HEK293T (cell line): ENCODE measurements around the gene SLC44A3.

Experiments
- CTCF ChIA-PET: fragments of 350-600 bp; formaldehyde crosslinking; extraction: SDS; loops from one replicate; lab custom pipeline; 2021; ENCODE audit warnings: antibody characterized with exemption, inconsistent platforms; lab: Yijun Ruan, JAX
- POLR2A ChIA-PET: fragments of 350-600 bp; formaldehyde crosslinking; extraction: SDS; loops from one replicate; lab custom pipeline; 2020; ENCODE audit warnings: antibody characterized with exemption, inconsistent platforms; lab: Yijun Ruan, JAX
- DNase-seq: peaks from one replicate; pipeline ENCODE4 v3.0.0; 2012; ENCODE audit warnings: mixed read lengths; ENCODE audit errors: extremely low spot score
- ARNT ChIP-seq: fragments of 450-650 bp; IDR thresholded peaks from 2 replicates; pipeline ENCODE4 v1.6.1; 2017; ENCODE audit warnings: mild to moderate bottlenecking
- BHLHE40 ChIP-seq: fragments of 450-650 bp; IDR thresholded peaks from 2 replicates; pipeline ENCODE4 v1.6.1; 2016; ENCODE audit warnings: mild to moderate bottlenecking, moderate library complexity, borderline replicate concordance
- CTBP1 ChIP-seq: fragments of 450-650 bp; IDR thresholded peaks from 2 replicates; pipeline ENCODE4 v1.6.1; 2016; ENCODE audit warnings: borderline replicate concordance
- ELF4 ChIP-seq: fragments of 450-650 bp; IDR thresholded peaks from 2 replicates; pipeline ENCODE4 v1.6.1; 2017; ENCODE audit warnings: antibody characterized with exemption
- FOXA1 ChIP-seq: fragments of 450-650 bp; IDR thresholded peaks from 2 replicates; pipeline ENCODE4 v1.6.1; 2016; ENCODE audit warnings: mild to moderate bottlenecking
- FOXK2 ChIP-seq: fragments of 450-650 bp; IDR thresholded peaks from 2 replicates; pipeline ENCODE4 v1.6.1; 2016; ENCODE audit warnings: mild to moderate bottlenecking
- FOXM1 ChIP-seq: fragments of 450-650 bp; IDR thresholded peaks from 2 replicates; pipeline ENCODE4 v1.6.1; 2017; ENCODE audit warnings: mild to moderate bottlenecking, borderline replicate concordance
- HDGF ChIP-seq: fragments of 450-650 bp; IDR thresholded peaks from 2 replicates; pipeline ENCODE4 v1.6.1; 2017; ENCODE audit warnings: antibody characterized with exemption, borderline replicate concordance
- L3MBTL2 ChIP-seq: fragments of 450-650 bp; conservative IDR thresholded peaks from 2 replicates; pipeline ENCODE4 v1.6.1; 2016; ENCODE audit warnings: mild to moderate bottlenecking
- LEF1 ChIP-seq: fragments of 450-650 bp; IDR thresholded peaks from 2 replicates; pipeline ENCODE4 v1.6.1; 2017; ENCODE audit warnings: mild to moderate bottlenecking, borderline replicate concordance
- NFRKB ChIP-seq: fragments of 450-650 bp; IDR thresholded peaks from 2 replicates; pipeline ENCODE4 v1.6.1; 2016; ENCODE audit warnings: mild to moderate bottlenecking, moderate library complexity
- SP1 ChIP-seq: fragments of 450-650 bp; IDR thresholded peaks from 2 replicates; pipeline ENCODE4 v1.6.1; 2017
- SUZ12 ChIP-seq: fragments of 450-650 bp; IDR thresholded peaks from 2 replicates; pipeline ENCODE4 v1.6.1; 2016; ENCODE audit warnings: mild to moderate bottlenecking
- TARDBP ChIP-seq: fragments of 450-650 bp; IDR thresholded peaks from 2 replicates; pipeline ENCODE4 v1.6.1; 2016
- ZNF384 ChIP-seq: fragments of 450-650 bp; IDR thresholded peaks from 2 replicates; pipeline ENCODE4 v1.6.1; 2016
- TF ChIP-seq, protein P1 (sequence below): fragments of 450-650 bp; IDR thresholded peaks from 2 replicates; pipeline ENCODE4 v1.6.1; 2016

Gene SLC44A3

DNA sequence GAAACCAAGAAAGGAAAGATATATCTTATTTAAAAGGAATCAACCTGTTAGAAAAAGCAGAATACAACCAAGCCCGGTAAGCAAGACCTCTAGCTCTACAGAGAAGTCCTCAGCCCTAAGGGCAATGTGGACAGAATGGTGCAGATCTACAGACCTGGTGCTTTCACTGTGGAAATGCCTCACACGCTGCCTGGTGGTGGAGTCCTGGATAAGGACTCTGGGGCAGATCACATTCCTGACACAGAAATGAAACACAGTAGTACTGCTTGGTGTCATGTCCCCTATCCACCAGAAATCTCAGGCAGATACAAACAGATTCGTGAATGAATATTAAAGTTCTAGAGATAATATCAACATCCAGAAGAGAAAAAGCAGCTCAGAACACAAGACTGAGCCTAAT, 99.9 kb downstream of the SLC44A3 start:
- ChIA-PET POLR2A (no interaction called here), CTCF (interaction anchor here (0.6 to 2.7 kb wide), 4 partner anchors 66 to 133 kb away, joined by 3 to 11 read pairs (median 3); no protein-coding TSS in a partner anchor)
- no peak for TF ChIP-seq FOXA1
- no peak for DNase-seq

DNA sequence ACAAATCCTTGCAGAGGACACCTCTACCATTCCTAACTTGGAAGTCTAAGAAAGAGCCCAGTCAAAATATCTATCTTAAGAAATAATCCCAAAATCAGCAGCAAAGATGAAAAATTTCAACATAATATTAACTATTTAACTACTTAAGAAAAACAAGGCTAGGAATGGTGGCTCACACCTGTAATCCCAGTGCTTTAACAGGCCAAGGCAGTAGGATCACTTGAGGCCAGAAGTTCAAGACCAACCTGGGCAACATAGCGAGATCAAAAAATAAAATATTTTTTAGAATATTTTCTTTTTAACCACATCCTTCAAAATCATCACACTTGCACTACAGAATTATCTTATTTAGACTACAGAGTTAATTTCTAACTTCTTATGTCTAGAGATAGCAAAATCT, 101.8 kb downstream of the SLC44A3 start:
- no peak for DNase-seq
- TF ChIP-seq CTBP1 (no peak), FOXA1 (no peak), ELF4 (no peak), SUZ12 (no peak)
- TF ChIP-seq, protein P1, sequence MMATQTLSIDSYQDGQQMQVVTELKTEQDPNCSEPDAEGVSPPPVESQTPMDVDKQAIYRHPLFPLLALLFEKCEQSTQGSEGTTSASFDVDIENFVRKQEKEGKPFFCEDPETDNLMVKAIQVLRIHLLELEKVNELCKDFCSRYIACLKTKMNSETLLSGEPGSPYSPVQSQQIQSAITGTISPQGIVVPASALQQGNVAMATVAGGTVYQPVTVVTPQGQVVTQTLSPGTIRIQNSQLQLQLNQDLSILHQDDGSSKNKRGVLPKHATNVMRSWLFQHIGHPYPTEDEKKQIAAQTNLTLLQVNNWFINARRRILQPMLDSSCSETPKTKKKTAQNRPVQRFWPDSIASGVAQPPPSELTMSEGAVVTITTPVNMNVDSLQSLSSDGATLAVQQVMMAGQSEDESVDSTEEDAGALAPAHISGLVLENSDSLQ: no peak
- POLR2A ChIA-PET: no interaction called here
- CTCF ChIA-PET: interaction anchor here (1.3 kb wide), 1 partner anchor 70 kb away, joined by 3 read pairs; no protein-coding TSS in a partner anchor

- ChIA-PET POLR2A (interaction anchor here (1.2 kb wide), 1 partner anchor 13 kb away, joined by 3 read pairs; no protein-coding TSS in a partner anchor), CTCF (interaction anchor here (1.3 kb wide), 1 partner anchor 71 kb away, joined by 3 read pairs; no protein-coding TSS in a partner anchor)
- no peak for TF ChIP-seq LEF1
- TF ChIP-seq, protein P1: no peak
- TF ChIP-seq SP1: no peak
- TF ChIP-seq HDGF: no peak
- TF ChIP-seq FOXA1: no peak
- no peak for TF ChIP-seq TARDBP
- TF ChIP-seq CTBP1: no peak
- TF ChIP-seq SUZ12: no peak
- TF ChIP-seq BHLHE40: no peak
- TF ChIP-seq FOXM1: no peak
- TF ChIP-seq ZNF384: no peak
- no peak for TF ChIP-seq ELF4
- no peak for TF ChIP-seq FOXK2
- no peak for TF ChIP-seq NFRKB
- TF ChIP-seq L3MBTL2: no peak
- DNase-seq: no peak
These were observed 102.7 kb downstream of the SLC44A3 start for GRCh38 chr1:94922761-94923331.

GRCh38 chr1:94925004-94925403, 104.8 kb downstream of the SLC44A3 start:
- CTCF ChIA-PET: no interaction called here
- POLR2A ChIA-PET: interaction anchor here (1.0 to 1.1 kb wide), 2 partner anchors 33 to 69 kb away, joined by 3 read pairs; no protein-coding TSS in a partner anchor
- no peak for DNase-seq
- TF ChIP-seq SUZ12: no peak
- TF ChIP-seq, protein P1: no peak
- no peak for TF ChIP-seq ELF4
- TF ChIP-seq HDGF: no peak
- no peak for TF ChIP-seq ARNT
- no peak for TF ChIP-seq BHLHE40
- TF ChIP-seq CTBP1: no peak
- TF ChIP-seq FOXA1: no peak
- TF ChIP-seq FOXM1: no peak
- TF ChIP-seq TARDBP: no peak
- TF ChIP-seq ZNF384: no peak

GRCh38 chr1:94925561-94926125, 105.5 kb downstream of the SLC44A3 start:
- peak; percentile 78 for DNase-seq
- ChIA-PET CTCF (no interaction called here), POLR2A (interaction anchor here (1.0 to 1.1 kb wide), 2 partner anchors 33 to 70 kb away, joined by 3 read pairs; no protein-coding TSS in a partner anchor)
- TF ChIP-seq L3MBTL2 (no peak; the same call in 1 of the 2 replicates), FOXA1 (no peak), SP1 (no peak), FOXK2 (no peak), HDGF (no peak), TARDBP (no peak), LEF1 (no peak), ARNT (no peak), ELF4 (no peak), FOXM1 (no peak), ZNF384 (no peak), BHLHE40 (no peak), SUZ12 (no peak), CTBP1 (no peak), NFRKB (no peak)
- TF ChIP-seq, protein P1: no peak

DNA sequence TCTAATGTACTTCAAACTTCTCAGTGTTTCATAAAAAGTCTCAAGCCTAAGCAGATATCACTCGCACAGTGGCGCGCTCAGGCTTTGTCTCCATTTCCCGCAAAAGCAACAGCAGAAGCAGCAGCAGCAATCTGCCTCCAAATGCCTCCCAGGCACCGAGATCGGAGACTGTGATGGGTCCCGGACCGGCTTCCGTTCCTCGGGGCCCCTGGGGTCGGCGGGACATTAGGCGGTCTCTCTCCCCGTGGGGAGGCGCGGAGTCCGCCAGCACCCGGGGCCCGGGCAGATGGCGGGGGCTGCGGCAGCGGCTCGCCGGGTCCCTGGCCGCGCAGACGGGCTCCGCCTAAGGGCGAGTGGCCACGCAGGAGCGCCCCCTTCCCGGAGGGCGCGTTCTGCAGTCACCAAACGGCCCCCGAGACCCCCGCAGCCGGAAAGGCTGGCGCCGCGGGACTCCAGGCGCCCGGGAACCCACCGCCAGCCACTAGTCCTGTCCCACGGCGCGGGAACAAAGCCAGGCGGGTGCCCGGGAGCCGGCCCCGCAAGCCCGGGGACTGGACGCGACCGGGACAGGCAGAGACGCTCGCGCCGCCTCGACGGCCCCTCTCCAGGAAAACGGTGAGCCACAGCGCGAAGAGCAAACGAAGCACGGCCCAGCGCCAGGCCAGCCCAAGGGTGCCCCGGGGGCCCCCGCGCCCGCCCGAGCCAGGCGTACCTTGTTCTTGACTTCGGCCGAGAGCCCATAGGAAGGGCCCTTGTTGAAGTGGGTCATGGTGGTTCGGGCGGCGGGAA, 106.2 kb downstream of the SLC44A3 start:
- CTCF ChIA-PET: no interaction called here
- POLR2A ChIA-PET: interaction anchor here (1.0 to 2.1 kb wide), 3 partner anchors 70 to 81 kb away, joined by 3 to 9 read pairs (median 3); no protein-coding TSS in a partner anchor
- peak; percentile 72 for DNase-seq
- TF ChIP-seq BHLHE40 (no peak), HDGF (no peak), SUZ12 (no peak), FOXM1 (peak; percentile 20; the same call in 1 of the 2 replicates), LEF1 (no peak)
